HCT116 (cell line): ENCODE results near the gene FRMD4A. TPM values are rescaled to one million over a fixed set of nuclear protein-coding genes. Genes with fewer than 3 reads are reported as not detected.

Experiments
- ATAC-seq: fragments of 200-7000 bp; cut with Tn5 transposase; 2 replicates; pipeline ENCODE4 v1.9.1; 2020; ENCODE audit warnings: mild to moderate bottlenecking, moderate library complexity
- BruUV-seq: library from RNA; stranded (reverse); fragments of 400-500 nt; replicated peaks from 2 replicates; lab custom pipeline; 2021; lab: Mats Ljungman, UMichigan
- CTCF ChIA-PET: fragments of 300-600 bp; sonication (Branson Sonifier 250); formaldehyde crosslinking; loops from one replicate; lab custom pipeline; 2021; ENCODE audit warnings: antibody characterized with exemption; lab: Charles Lee
- POLR2A ChIA-PET: fragments of 300-600, 350-600 bp; sonication (Branson Sonifier 250); formaldehyde crosslinking; loops from one replicate; lab custom pipeline; 2021; ENCODE audit warnings: antibody characterized with exemption; lab: Charles Lee
- RAD21 ChIA-PET, 2 experiments: fragments of 300-600 bp; sonication (Branson Sonifier 250); formaldehyde crosslinking; loops; one replicate each; lab custom pipeline; 2023; ENCODE audit warnings: low total read pairs in 2 of 2; ENCODE audit not compliant: uncharacterized antibody in 2 of 2, unreplicated experiment in 2 of 2, low non-redundant PET in 1 of 2; lab: Charles Lee
- DNase-seq: peaks from one replicate; pipeline ENCODE4 v3.0.0-alpha.2; 2010; ENCODE audit warnings: low read depth, low spot score
- H2AFZ ChIP-seq: fragments of 200-600 bp; shearing (Covaris generic), sonication (generic); 2 replicates; pipeline ENCODE4 v1.6.1; 2017; ENCODE audit warnings: low read depth, mixed run types, mixed read lengths, antibody characterized with exemption, low read length; ENCODE audit not compliant: poor library complexity, severe bottlenecking
- H3K27ac ChIP-seq: 2 replicates; pipeline ENCODE4 v1.5.1; 2012; ENCODE audit warnings: low read depth, low read length
- H3K27me3 ChIP-seq: fragments of 200-600 bp; sonication (generic); 2 replicates; pipeline ENCODE4 v1.6.1; 2016; ENCODE audit warnings: mixed run types, low read length, mixed read lengths; ENCODE audit not compliant: insufficient read depth
- H3K36me3 ChIP-seq, 2 experiments: fragments of 200-500 bp in 1 of 2; fragments of 200-600 bp in 1 of 2; sonication (Bioruptor generic) in 1 of 2; sonication (generic) in 1 of 2; 2 replicates each; pipeline versions ENCODE4 v1.5.1 to v1.6.1; 2014 to 2016; ENCODE audit warnings: low read length in 2 of 2, inconsistent platforms in 1 of 2, mixed read lengths in 1 of 2, mixed run types in 1 of 2; ENCODE audit not compliant: insufficient read depth in 2 of 2, control insufficient read depth in 1 of 2
- H3K4me1 ChIP-seq, 2 experiments: fragments of 200-600 bp in 1 of 2; sonication (generic) in 1 of 2; 2 replicates each; pipeline versions ENCODE4 v1.5.1 to v1.6.1; 2012 to 2017; ENCODE audit warnings: low read length in 2 of 2, inconsistent platforms in 1 of 2, mild to moderate bottlenecking in 1 of 2, mixed read lengths in 1 of 2, mixed run types in 1 of 2, moderate library complexity in 1 of 2; ENCODE audit not compliant: insufficient read depth in 2 of 2, control insufficient read depth in 1 of 2
- H3K4me2 ChIP-seq: fragments of 200-600 bp; sonication (generic); 2 replicates; pipeline ENCODE4 v1.6.1; 2017; ENCODE audit warnings: mixed run types, low read length, mixed read lengths
- H3K4me3 ChIP-seq, 2 experiments: fragments of 200-600 bp in 1 of 2; sonication (generic) in 1 of 2; replicated peaks in 1 of 2; 2 replicates each; pipeline ENCODE4 v1.5.1; 2011 to 2016; ENCODE audit warnings: low read length in 2 of 2, control low read depth in 1 of 2, low read depth in 1 of 2, mild to moderate bottlenecking in 1 of 2, mixed read lengths in 1 of 2, mixed run types in 1 of 2
- H3K79me2 ChIP-seq: fragments of 200-600 bp; sonication (generic); 2 replicates; pipeline ENCODE4 v1.6.1; 2017; ENCODE audit warnings: mild to moderate bottlenecking, mixed run types, low read length, moderate library complexity, mixed read lengths; ENCODE audit not compliant: insufficient read depth
- H3K9ac ChIP-seq: fragments of 200-600 bp; sonication (generic); 2 replicates; pipeline ENCODE4 v1.6.1; 2016; ENCODE audit warnings: low read length, mixed read lengths
- H3K9me2 ChIP-seq: fragments of 200-600 bp; sonication (generic), shearing (Covaris generic); 2 replicates; pipeline ENCODE4 v1.6.1; 2017; ENCODE audit warnings: mixed run types, mild to moderate bottlenecking, moderate library complexity; ENCODE audit not compliant: insufficient read depth
- H3K9me3 ChIP-seq, 2 experiments: fragments of 200-500 bp in 1 of 2; fragments of 200-600 bp in 1 of 2; sonication (Bioruptor generic) in 1 of 2; sonication (generic) in 1 of 2; 2 replicates each; pipeline ENCODE4 v1.6.1; 2014 to 2017; ENCODE audit warnings: low read length in 2 of 2, mixed read lengths in 2 of 2, inconsistent platforms in 1 of 2, low read depth in 1 of 2, mild to moderate bottlenecking in 1 of 2, mixed run types in 1 of 2, moderate library complexity in 1 of 2; ENCODE audit not compliant: control insufficient read depth in 1 of 2, insufficient read depth in 1 of 2
- H4K20me1 ChIP-seq: fragments of 200-600 bp; sonication (generic), shearing (Covaris generic); 2 replicates; pipeline ENCODE4 v1.6.1; 2017; ENCODE audit warnings: mixed run types, mild to moderate bottlenecking, moderate library complexity; ENCODE audit not compliant: insufficient read depth
- CBX3 ChIP-seq: IDR thresholded peaks from 2 replicates; pipeline ENCODE4 v1.6.1; 2012; ENCODE audit warnings: low read depth
- CEBPB ChIP-seq: IDR thresholded peaks from 2 replicates; pipeline ENCODE4 v1.6.1; 2012; ENCODE audit warnings: low read depth
- EGR1 ChIP-seq: IDR thresholded peaks from 2 replicates; pipeline ENCODE4 v1.6.1; 2012; ENCODE audit warnings: low read depth
- FOSL1 ChIP-seq: IDR thresholded peaks from 2 replicates; pipeline ENCODE4 v1.6.1; 2012; ENCODE audit warnings: low read depth
- JUND ChIP-seq: IDR thresholded peaks from 2 replicates; pipeline ENCODE4 v1.6.1; 2012
- TCF7L2 ChIP-seq: IDR thresholded peaks from 2 replicates; pipeline ENCODE4 v1.7.0; 2011; ENCODE audit warnings: borderline replicate concordance, inconsistent platforms; ENCODE audit not compliant: insufficient read depth, insufficient read length; ENCODE audit errors: extremely low read depth
- intact Hi-C: fragments of 100-400 bp; cut with micrococcal nuclease; formaldehyde crosslinking; loops from 2 replicates; pipeline ENCODE4 v1.10.0; 2022
- total RNA-seq: library from RNA; stranded (reverse); gene quantifications from one replicate; pipeline ENCODE4 v1.2.1, GENCODE V29; 2021; ENCODE audit not compliant: unreplicated experiment
- TF ChIP-seq, protein P1 (sequence below): IDR thresholded peaks from 2 replicates; pipeline ENCODE4 v1.6.1; 2011; ENCODE audit warnings: mild to moderate bottlenecking, low read length, moderate library complexity; ENCODE audit not compliant: insufficient replicate concordance; ENCODE audit errors: extremely low read depth
- TF ChIP-seq, protein P2 (sequence below): IDR thresholded peaks from 2 replicates; pipeline ENCODE4 v1.6.1; 2012
- TF ChIP-seq, protein P3 (sequence below), 3 experiments: fragments of 200-600 bp in 1 of 3; sonication (generic) in 1 of 3; IDR thresholded peaks in 2 of 3; conservative IDR thresholded peaks in 1 of 3; 2 replicates each; pipeline ENCODE4 v1.5.1; 2012 to 2017; ENCODE audit warnings: low read depth in 2 of 3, low read length in 2 of 3, antibody characterized with exemption in 1 of 3, borderline replicate concordance in 1 of 3, control low read depth in 1 of 3, mild to moderate bottlenecking in 1 of 3, mixed read lengths in 1 of 3, mixed run types in 1 of 3, moderate library complexity in 1 of 3; ENCODE audit not compliant: insufficient read depth in 1 of 3

FRMD4A gene
- total RNA-seq, 1 experiment from 2014 or later = 0.20 TPM

DNA sequence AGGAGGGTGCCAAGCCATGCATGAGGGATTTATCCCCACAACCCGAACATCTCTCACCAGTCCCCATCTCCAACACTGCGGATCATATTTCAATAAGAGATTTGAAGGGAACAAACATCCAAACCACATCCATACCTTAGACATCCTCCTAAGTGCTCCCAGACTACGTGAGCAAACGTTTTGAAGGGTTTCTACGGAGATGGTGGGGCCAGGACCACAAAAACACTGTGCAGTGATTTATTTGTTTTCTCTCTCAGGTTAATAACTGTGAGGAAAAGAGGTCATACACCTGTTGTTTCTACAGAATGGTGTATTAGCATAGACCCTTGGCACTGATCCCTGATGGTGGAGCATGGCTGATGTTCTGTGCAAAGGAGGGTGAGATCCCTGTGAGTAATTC is 277.8 kb downstream of the FRMD4A start:
- H3K4me1 ChIP-seq = no peaks in the 10 kb centered on the region
- no peak overlapping the region for H3K4me2 ChIP-seq
- H4K20me1 ChIP-seq = no peaks in the 10 kb centered on the region
- no peaks in the 10 kb centered on the region for H3K79me2 ChIP-seq
- 0 out of 2 replicates have a peak, but pooled peaks cover under 1% of the 10 kb centered on the region for H3K27me3 ChIP-seq
- ATAC-seq (no peak), DNase-seq (no peak)
- no peaks in the 10 kb centered on the region for H3K9me2 ChIP-seq
- no TSS peak for BruUV-seq
- ChIA-PET RAD21 (no interaction called here), CTCF (no interaction called here), POLR2A (no interaction called here)
- intact Hi-C loops = no loop called here
- H3K27ac ChIP-seq = no peak overlapping the region
- no peak overlapping the region for H2AFZ ChIP-seq
- no peak overlapping the region for H3K4me3 ChIP-seq
- no peak overlapping the region for H3K9ac ChIP-seq
- TF ChIP-seq EGR1 = no peak
- no peak for TF ChIP-seq CEBPB
- no peak for TF ChIP-seq CBX3
- TF ChIP-seq, protein P1, sequence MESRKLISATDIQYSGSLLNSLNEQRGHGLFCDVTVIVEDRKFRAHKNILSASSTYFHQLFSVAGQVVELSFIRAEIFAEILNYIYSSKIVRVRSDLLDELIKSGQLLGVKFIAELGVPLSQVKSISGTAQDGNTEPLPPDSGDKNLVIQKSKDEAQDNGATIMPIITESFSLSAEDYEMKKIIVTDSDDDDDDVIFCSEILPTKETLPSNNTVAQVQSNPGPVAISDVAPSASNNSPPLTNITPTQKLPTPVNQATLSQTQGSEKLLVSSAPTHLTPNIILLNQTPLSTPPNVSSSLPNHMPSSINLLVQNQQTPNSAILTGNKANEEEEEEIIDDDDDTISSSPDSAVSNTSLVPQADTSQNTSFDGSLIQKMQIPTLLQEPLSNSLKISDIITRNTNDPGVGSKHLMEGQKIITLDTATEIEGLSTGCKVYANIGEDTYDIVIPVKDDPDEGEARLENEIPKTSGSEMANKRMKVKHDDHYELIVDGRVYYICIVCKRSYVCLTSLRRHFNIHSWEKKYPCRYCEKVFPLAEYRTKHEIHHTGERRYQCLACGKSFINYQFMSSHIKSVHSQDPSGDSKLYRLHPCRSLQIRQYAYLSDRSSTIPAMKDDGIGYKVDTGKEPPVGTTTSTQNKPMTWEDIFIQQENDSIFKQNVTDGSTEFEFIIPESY = no peak
- TF ChIP-seq, protein P2, sequence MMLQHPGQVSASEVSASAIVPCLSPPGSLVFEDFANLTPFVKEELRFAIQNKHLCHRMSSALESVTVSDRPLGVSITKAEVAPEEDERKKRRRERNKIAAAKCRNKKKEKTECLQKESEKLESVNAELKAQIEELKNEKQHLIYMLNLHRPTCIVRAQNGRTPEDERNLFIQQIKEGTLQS = no peak
- TF ChIP-seq TCF7L2 = no peak
- TF ChIP-seq JUND = no peak
- no peaks in the 10 kb centered on the region for H3K9me3 ChIP-seq
- no peaks in the 10 kb centered on the region for H3K36me3 ChIP-seq

GRCh38 chr10:14050598-14050997 is 280.1 kb downstream of the FRMD4A start:
- Histone ChIP-seq H3K9me3 (no peaks in the 10 kb centered on the region), H3K36me3 (no peaks in the 10 kb centered on the region), H3K27me3 (peaks cover 9% of the 10 kb centered on the region; the same call in 1 of the 2 replicates), H3K4me3 (no peak overlapping the region), H3K9ac (no peak overlapping the region), H3K4me2 (no peak overlapping the region), H3K79me2 (no peaks in the 10 kb centered on the region), H4K20me1 (no peaks in the 10 kb centered on the region), H3K27ac (no peak overlapping the region)
- ATAC-seq = no peak
- CTCF ChIA-PET = no interaction called here
- RAD21 ChIA-PET = no interaction called here
- POLR2A ChIA-PET = no interaction called here
- TF ChIP-seq, protein P3, sequence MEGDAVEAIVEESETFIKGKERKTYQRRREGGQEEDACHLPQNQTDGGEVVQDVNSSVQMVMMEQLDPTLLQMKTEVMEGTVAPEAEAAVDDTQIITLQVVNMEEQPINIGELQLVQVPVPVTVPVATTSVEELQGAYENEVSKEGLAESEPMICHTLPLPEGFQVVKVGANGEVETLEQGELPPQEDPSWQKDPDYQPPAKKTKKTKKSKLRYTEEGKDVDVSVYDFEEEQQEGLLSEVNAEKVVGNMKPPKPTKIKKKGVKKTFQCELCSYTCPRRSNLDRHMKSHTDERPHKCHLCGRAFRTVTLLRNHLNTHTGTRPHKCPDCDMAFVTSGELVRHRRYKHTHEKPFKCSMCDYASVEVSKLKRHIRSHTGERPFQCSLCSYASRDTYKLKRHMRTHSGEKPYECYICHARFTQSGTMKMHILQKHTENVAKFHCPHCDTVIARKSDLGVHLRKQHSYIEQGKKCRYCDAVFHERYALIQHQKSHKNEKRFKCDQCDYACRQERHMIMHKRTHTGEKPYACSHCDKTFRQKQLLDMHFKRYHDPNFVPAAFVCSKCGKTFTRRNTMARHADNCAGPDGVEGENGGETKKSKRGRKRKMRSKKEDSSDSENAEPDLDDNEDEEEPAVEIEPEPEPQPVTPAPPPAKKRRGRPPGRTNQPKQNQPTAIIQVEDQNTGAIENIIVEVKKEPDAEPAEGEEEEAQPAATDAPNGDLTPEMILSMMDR (IDR thresholded peaks at IDR 0.05 in 2 of 3, conservative IDR thresholded peaks at IDR 0.05 in 1 of 3; ENCODE audit: borderline replicate concordance in 1 of 3, insufficient read depth in 1 of 3, low read depth in 2 of 3, low read length in 2 of 3) = no peak
- TF ChIP-seq FOSL1 = no peak
- TF ChIP-seq, all 23 proteins: peak for 0
- H3K4me1 ChIP-seq = no peaks in the 10 kb centered on the region
- no peaks in the 10 kb centered on the region for H3K9me2 ChIP-seq
- no peak overlapping the region for H2AFZ ChIP-seq
- BruUV-seq = no TSS peak
- DNase-seq = no peak
- intact Hi-C loops = no loop called here
